Central memory CD8-positive, alpha-beta T cell (primary cell): ENCODE results near the gene RASGEF1B.

ENCODE experiments used
- ATAC-seq: fragments of 150-1000 bp; cut with Tn5 transposase; replicated peaks from 2 replicates; pipeline ENCODE4 v1.10.0; 2022; ENCODE audit warnings: mild to moderate bottlenecking, moderate FRiP score, moderate number of reproducible peaks; ENCODE audit not compliant: poor library complexity, severe bottlenecking; ENCODE audit errors: extremely low read depth
- DNase-seq, 2 donors: peaks; one replicate each; pipeline ENCODE4 v3.0.0; 2021; ENCODE audit warnings: low spot score in 2 of 2
- H3K27ac Mint-ChIP-seq: one replicate; pipeline ENCODE4 v1.8.0; 2022; ENCODE audit warnings: low read depth, mild to moderate bottlenecking, moderate library complexity, mixed read lengths
- H3K27me3 Mint-ChIP-seq: one replicate; pipeline ENCODE4 v1.8.0; 2022; ENCODE audit warnings: mixed read lengths
- H3K36me3 Mint-ChIP-seq: one replicate; pipeline ENCODE4 v1.8.0; 2022; ENCODE audit warnings: mild to moderate bottlenecking, moderate library complexity, mixed read lengths; ENCODE audit not compliant: insufficient read depth
- H3K4me1 Mint-ChIP-seq: one replicate; pipeline ENCODE4 v1.8.0; 2022; ENCODE audit warnings: mixed read lengths
- H3K4me3 Mint-ChIP-seq: one replicate; pipeline ENCODE4 v1.8.0; 2022; ENCODE audit warnings: mild to moderate bottlenecking, moderate library complexity, mixed read lengths
- H3K9me3 Mint-ChIP-seq: one replicate; pipeline ENCODE4 v1.8.0; 2022; ENCODE audit warnings: mixed read lengths

The RASGEF1B gene

DNA sequence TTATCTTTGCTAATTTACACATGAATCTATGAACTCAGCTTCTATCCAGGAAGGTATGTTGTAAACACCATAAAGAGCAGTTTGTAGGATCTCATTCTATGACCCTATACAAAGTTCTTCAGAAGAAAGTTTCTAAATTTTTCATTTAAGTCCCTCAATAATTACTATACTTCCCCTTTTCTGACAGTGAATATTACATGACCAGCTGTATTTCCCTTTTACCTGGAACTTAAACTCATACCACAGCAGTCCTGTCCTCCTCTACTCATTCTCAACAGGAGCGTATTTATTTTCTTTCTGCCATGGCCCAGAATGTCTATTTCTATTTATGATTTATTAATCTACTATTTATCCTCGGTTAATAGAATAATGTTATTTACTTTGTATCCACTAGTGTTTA is 15.8 kb downstream of the RASGEF1B start:
- Mint-ChIP-seq H3K9me3 (no peaks in the 10 kb centered on the region), H3K36me3 (peaks cover 18% of the 10 kb centered on the region), H3K4me1 (peaks cover 9% of the 10 kb centered on the region), H3K27ac (no peak overlapping the region), H3K27me3 (no peaks in the 10 kb centered on the region), H3K4me3 (no peak overlapping the region)
- no peak for DNase-seq
- no peak for ATAC-seq

DNA sequence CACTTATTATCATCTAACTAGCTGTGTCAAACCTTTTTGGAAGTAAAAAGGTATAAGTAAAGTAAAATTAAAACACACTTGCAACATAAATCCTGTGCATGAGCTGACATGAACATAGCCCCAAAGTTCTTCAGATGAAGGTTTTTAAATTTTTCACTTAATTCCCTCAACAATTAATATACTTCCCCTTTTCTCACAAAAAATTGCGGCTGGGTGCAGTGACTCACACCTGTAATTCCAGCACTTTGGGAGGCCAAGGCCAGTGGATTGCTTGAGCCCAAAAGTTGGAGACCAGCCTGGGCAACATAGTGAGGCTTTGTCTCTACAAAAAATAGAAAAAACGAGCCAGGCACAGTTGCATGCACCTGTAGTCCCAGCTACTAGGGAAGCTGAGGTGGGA is 16.8 kb downstream of the RASGEF1B start:
- peaks cover under 1% of the 10 kb centered on the region for H3K4me1 Mint-ChIP-seq

DNA sequence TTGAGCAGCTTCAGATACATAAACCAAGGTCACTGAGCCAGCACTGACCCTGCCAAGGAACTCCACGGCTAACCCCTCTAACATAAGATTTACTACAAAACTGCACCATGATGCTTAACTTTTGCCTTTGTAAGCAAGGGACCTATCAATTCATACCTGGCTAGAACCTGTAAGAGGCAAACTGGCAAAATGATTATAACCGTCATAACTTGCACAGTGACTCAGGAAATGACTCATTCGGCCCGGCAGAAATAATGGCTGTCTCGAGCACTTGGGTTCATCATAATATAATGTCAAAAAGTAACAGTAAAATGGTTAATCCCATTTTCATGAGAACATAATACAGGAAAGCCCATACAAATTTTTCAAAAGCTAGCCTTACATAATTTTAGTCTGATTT is 17.2 kb downstream of the RASGEF1B start:
- H3K9me3 Mint-ChIP-seq = no peaks in the 10 kb centered on the region
- H3K27me3 Mint-ChIP-seq = no peaks in the 10 kb centered on the region
- H3K27ac Mint-ChIP-seq = no peak overlapping the region
- H3K36me3 Mint-ChIP-seq = peaks cover 18% of the 10 kb centered on the region
- ATAC-seq (peak; percentile 66), DNase-seq (no peak)
- no peak overlapping the region for H3K4me3 Mint-ChIP-seq
- no peaks in the 10 kb centered on the region for H3K4me1 Mint-ChIP-seq

More for the DNA sequence above, 16.8 kb downstream of the RASGEF1B start:
- Mint-ChIP-seq H3K4me3 (no peak overlapping the region), H3K36me3 (peaks cover 18% of the 10 kb centered on the region), H3K27me3 (no peaks in the 10 kb centered on the region), H3K9me3 (no peaks in the 10 kb centered on the region), H3K27ac (no peak overlapping the region)
- ATAC-seq (no peak), DNase-seq (no peak)

DNA sequence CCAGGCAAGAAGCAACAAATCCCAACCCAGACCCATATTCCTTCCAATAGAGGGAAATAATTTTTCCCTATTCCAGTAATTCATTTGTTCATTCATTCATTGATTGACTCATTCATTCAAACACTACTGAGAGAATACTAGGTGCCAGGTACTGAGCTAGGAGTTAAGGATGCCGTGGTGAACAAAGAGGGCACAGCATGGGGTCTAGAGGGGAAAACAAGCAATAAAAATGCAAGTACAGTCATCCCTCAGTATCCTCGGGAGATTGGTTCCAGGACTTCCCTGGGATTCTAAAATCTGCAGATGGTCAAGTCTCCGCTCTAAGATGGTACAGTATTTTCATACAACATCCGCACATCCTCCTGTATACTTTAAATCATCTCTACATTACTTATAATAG is 18.7 kb downstream of the RASGEF1B start:
- no peaks in the 10 kb centered on the region for H3K4me1 Mint-ChIP-seq

DNA sequence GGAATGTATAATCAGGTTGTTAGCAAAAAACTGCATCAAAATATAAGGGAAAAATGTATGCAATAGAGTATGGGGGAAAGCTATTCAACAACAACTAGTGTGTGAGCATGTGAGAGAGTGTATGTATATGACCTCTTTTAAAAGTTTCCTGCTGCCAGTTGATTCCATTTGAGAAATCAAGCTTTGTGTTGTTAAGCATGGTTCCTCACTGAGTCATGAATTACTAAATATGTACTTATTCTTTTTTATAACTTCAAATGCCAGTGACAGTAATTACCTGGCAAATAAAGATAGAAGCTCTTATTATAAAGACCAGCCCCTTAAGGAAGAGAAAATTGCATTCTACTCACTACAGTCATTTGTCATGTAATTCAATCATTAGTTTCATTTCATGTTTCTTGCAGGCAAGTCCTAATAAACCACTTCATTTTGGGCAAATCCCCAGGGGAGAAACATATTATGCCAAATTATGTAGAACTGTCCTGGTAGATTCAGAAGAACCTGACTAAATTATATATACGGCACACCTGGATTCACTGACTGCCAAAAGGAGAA is 19.2 kb downstream of the RASGEF1B start:
- no peaks in the 10 kb centered on the region for H3K27me3 Mint-ChIP-seq

More for the DNA sequence above, 18.7 kb downstream of the RASGEF1B start:
- Mint-ChIP-seq H3K9me3 (no peaks in the 10 kb centered on the region), H3K36me3 (peaks cover 24% of the 10 kb centered on the region), H3K27ac (peak overlapping the region; percentile 1), H3K27me3 (no peaks in the 10 kb centered on the region), H3K4me3 (no peak overlapping the region)
- no peak for ATAC-seq
- no peak for DNase-seq

DNA sequence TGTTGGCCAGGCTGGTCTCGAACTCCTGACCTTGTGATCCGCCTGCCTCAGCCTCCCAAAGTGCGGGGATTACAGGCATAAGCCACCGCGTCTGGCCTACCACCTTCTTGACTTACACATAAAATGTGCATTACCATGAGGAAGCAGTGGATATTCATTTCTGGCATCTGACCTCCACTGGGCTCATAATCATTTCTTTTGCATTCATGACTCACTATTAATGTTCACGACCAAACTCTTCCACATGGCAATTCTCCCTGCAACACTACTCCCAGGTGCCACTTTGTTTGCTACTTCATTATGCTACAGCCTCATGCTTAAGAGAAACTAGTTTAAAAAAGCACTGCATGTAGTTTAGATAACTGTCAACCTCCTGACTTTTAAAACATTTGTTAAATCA is 22.7 kb downstream of the RASGEF1B start:
- DNase-seq = no peak
- Mint-ChIP-seq H3K27ac (no peak overlapping the region), H3K27me3 (no peaks in the 10 kb centered on the region), H3K4me1 (no peaks in the 10 kb centered on the region), H3K9me3 (no peaks in the 10 kb centered on the region), H3K36me3 (peaks cover 32% of the 10 kb centered on the region), H3K4me3 (no peak overlapping the region)
- ATAC-seq = no peak

More for the DNA sequence above, 19.2 kb downstream of the RASGEF1B start:
- Mint-ChIP-seq H3K36me3 (peaks cover 24% of the 10 kb centered on the region), H3K4me1 (no peaks in the 10 kb centered on the region), H3K9me3 (no peaks in the 10 kb centered on the region), H3K4me3 (no peak overlapping the region), H3K27ac (peak overlapping the region; percentile 1)
- ATAC-seq = no peak
- no peak for DNase-seq

DNA sequence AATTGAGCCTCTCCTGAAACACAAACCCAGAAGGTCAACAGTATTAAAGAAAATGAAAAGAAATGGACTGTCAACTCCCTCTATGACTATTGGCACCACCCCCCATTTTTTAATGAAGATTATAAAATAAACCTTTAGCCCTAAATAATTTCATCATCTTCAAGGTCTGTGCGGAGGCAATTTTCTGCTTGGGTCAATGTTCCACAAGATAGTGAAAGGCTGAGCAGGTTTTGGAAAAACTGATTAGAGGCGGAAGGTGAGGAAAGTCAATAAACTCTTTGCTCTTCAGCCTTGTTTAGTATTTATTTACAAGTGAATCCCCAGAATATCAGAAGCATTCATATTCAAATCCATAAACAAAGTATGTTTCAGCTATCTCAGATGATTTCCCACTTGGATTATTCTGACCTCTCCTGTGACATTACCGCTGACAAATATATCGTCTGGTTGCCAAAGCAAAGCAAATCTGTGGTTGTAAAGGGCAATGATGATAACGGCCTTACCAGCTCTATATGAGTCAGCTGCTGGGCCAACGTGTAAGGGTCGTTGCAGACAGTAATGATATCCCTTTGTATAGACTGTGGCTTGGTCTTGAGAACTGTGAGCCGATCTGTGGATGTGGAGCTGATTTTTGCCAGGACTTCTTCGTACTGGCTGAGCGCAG is 24.0 kb downstream of the RASGEF1B start:
- ATAC-seq (no peak), DNase-seq (no peak)
- Mint-ChIP-seq H3K4me1 (no peaks in the 10 kb centered on the region), H3K27ac (no peak overlapping the region), H3K36me3 (peaks cover 43% of the 10 kb centered on the region), H3K9me3 (no peaks in the 10 kb centered on the region), H3K4me3 (no peak overlapping the region), H3K27me3 (no peaks in the 10 kb centered on the region)

DNA sequence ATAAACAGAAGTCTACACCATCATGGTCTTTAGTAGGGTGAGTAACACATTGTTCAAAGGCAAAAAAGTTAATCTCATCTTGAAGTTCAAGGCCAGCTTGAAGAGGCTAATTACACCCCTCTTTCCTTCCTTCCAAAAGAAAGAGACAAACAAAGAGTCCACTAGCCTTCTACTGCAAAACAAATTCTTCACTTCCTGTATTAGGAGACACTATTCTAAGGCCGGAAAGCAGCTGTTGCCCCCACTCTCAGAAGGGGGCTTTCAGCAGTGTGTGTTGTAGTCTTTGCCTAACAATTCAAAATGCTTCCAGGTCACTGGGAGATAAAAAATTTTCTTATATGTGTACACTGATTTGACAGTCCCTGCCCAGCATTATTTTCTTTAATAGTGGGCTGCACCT is 25.1 kb downstream of the RASGEF1B start:
- Mint-ChIP-seq H3K27me3 (no peaks in the 10 kb centered on the region), H3K4me3 (no peak overlapping the region), H3K9me3 (no peaks in the 10 kb centered on the region), H3K36me3 (peaks cover 49% of the 10 kb centered on the region), H3K4me1 (no peaks in the 10 kb centered on the region), H3K27ac (no peak overlapping the region)
- DNase-seq = no peak
- ATAC-seq = no peak

DNA sequence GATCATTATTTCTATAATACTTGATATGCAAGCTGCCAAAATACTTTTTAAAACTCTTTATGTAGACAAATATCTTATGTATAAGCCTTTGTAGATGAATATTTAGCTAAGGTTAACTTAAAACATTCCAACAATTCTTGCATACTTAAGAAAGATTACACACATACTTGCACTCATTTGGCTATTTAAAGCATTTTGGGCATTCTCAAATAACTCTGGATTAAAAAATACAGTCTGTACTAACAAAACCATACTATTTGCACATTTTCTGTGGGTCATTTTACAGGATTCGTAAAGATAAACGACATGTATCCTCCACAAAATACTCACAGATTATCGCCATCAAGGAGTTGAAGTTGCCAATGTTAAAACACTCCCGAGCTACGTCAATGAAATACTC is 26.5 kb downstream of the RASGEF1B start:
- no peak overlapping the region for H3K27ac Mint-ChIP-seq
- no peak for DNase-seq
- H3K27me3 Mint-ChIP-seq = no peaks in the 10 kb centered on the region
- peaks cover 57% of the 10 kb centered on the region for H3K36me3 Mint-ChIP-seq
- no peak overlapping the region for H3K4me3 Mint-ChIP-seq
- ATAC-seq = no peak
- no peaks in the 10 kb centered on the region for H3K4me1 Mint-ChIP-seq
- H3K9me3 Mint-ChIP-seq = no peaks in the 10 kb centered on the region

DNA sequence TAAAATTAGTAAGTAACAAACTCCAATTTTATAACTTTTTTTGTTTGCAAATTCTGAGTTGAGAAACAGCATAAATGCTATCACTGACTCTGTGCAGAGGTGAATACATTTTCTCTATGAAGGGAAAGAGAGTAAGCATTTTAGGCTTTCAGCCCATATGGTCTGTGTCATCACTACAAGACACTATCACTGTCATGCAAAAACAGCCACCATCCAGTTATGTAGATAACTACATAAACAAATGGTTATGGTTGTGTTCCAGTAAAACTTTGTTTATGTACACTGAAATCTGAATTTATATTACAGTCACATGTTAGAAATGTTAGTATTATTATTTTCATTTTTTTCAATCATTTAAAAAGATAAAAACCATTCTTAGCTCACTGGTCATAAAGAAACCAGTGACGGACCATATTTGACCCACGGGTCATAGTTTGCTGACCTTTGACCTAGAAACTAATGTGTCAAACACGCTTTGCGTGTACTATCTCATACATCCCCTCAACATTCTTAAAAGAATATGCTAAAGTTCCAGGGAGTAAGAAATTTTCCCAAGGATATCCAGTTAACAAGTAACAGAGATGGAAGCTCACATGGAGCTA is 29.1 kb downstream of the RASGEF1B start:
- Mint-ChIP-seq H3K9me3 (no peaks in the 10 kb centered on the region), H3K4me1 (no peaks in the 10 kb centered on the region), H3K4me3 (no peak overlapping the region), H3K36me3 (peaks cover 56% of the 10 kb centered on the region), H3K27me3 (no peaks in the 10 kb centered on the region), H3K27ac (no peak overlapping the region)
- ATAC-seq (no peak), DNase-seq (no peak)

DNA sequence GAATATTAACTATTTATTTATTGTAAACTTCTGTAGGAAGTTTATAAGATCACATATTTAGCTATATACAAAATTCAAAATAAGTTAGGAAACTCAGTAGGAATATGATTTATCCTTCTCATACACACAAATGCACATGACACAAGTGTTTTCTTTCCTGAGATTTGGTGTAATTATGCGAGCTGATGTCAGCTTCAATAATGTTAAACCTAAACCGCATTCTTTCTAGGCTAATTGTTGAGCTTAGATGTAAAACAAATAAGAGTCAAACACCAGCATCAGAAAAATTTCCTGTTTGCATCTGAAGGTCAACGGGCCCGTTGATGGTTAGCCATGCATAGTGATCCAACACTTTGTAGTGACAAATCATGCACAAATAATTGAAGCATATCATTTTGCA is 30.8 kb downstream of the RASGEF1B start:
- Mint-ChIP-seq H3K4me1 (no peaks in the 10 kb centered on the region), H3K27me3 (no peaks in the 10 kb centered on the region), H3K4me3 (no peak overlapping the region), H3K36me3 (peaks cover 50% of the 10 kb centered on the region), H3K9me3 (no peaks in the 10 kb centered on the region), H3K27ac (no peak overlapping the region)
- no peak for DNase-seq
- ATAC-seq = no peak

DNA sequence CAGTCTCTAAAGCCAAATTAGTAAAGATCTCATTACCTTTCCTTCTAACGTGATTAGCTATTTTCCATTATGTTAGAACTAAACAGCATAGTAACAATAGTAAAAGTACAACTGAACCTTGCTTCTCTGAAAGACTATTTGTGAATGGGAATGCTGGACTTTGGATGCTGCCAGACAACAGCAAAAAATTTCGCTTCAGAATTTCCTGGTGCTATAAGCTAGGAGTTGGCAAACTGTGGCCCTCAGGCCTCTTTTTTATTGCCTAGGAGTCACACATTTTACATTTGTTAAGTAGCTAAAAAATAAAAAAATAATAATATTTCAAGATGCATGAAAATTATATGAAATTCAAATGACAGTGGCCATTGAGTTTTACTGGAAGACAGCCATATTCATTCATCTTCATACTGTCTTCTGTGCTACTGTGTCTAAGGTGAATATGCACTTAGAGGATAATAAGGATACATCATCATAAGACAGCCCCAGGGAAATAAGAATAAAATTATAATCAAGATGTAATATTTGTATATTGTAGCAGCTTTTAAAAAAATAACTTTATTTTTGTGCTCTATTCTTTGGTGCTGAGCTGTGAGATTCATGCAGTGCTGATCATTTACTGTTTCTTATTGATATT is 34.6 kb downstream of the RASGEF1B start:
- H3K27me3 Mint-ChIP-seq = no peaks in the 10 kb centered on the region
- H3K9me3 Mint-ChIP-seq = no peaks in the 10 kb centered on the region
- no peak for DNase-seq
- H3K4me3 Mint-ChIP-seq = no peak overlapping the region
- H3K4me1 Mint-ChIP-seq = no peaks in the 10 kb centered on the region
- no peak overlapping the region for H3K27ac Mint-ChIP-seq
- peaks cover 44% of the 10 kb centered on the region for H3K36me3 Mint-ChIP-seq
- ATAC-seq = no peak

DNA sequence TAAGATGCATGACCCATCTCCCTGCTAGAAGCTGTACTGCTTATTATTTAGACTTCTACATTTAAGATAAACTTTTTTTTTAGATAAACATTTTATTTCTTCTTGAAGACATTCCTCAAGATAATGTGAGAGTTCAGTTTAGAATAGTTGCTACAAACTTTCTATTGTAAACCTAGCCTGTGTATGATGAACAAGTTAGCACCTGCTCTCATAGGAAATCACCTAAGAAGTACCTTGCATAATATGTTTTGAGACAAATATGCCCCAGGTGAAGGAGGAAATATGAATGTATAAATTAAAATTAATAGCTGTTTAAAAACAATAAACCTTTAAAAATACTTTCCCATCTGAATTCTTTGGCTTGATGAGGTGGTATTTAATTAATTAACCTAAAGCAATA is 35.6 kb downstream of the RASGEF1B start:
- no peaks in the 10 kb centered on the region for H3K9me3 Mint-ChIP-seq
- ATAC-seq (no peak), DNase-seq (no peak)
- H3K27me3 Mint-ChIP-seq = no peaks in the 10 kb centered on the region
- no peaks in the 10 kb centered on the region for H3K4me1 Mint-ChIP-seq
- H3K36me3 Mint-ChIP-seq = peaks cover 41% of the 10 kb centered on the region
- no peak overlapping the region for H3K27ac Mint-ChIP-seq
- H3K4me3 Mint-ChIP-seq = no peak overlapping the region
